Activated T-cell treated with anti-CD3 and anti-CD28 coated beads, Interleukin-2, amount 50 U/mL, for 48 hours (primary cell): Measurements from ENCODE around the gene TAL1.
A peak's percentile ranks its signal among the peaks of the same experiment; 100 is the strongest.
"Not testable (repeated sequence)": the region's sequence is repeated elsewhere in the genome, so short reads cannot be mapped to it uniquely, and the experiment has no call there.

Experiments used
- DNase-seq, 2 experiments: peaks; one replicate each; pipeline ENCODE4 v3.0.0-alpha.2; 2020

TAL1 gene

DNA sequence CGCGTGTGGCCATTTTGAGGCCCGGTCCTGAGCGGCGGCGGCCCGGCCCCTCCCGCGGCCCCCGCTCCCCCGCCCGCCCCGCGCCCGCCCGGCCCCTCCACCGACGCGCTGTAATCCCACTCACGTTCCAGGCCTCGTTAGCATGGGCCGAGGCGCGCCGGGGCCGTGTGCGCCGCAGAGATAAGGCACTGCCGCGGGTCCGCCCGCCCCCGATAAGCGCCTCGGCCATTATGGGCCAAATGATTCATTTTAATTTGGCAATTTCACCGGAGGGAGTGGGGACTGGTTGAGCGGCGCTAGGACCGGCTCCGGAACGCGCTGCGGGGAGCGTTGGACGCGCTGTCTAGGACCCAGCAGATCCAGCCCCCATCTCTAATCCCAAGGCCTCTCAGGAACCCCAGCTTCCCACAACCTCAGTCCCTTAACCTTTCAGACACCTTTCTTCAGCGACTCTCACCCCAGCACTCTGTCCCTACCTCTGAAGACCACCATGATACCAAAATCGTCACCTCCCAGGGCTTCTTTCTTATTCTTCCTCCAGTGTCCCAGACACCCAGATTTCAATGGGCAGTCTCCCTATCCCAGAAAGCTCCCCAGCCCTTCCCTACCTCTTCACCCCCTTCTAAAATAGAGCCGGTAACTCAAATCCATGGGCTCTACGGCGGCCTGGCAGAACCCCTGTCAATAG, at the start of gene TAL1:
Gene TAL1 (minus strand): TSS at position 39 of the 688 bp plus-strand sequence. CDS start 6,337 bp downstream, outside the sequence.
- peak in 1 of 2 experiments; percentile 24 for DNase-seq

DNA sequence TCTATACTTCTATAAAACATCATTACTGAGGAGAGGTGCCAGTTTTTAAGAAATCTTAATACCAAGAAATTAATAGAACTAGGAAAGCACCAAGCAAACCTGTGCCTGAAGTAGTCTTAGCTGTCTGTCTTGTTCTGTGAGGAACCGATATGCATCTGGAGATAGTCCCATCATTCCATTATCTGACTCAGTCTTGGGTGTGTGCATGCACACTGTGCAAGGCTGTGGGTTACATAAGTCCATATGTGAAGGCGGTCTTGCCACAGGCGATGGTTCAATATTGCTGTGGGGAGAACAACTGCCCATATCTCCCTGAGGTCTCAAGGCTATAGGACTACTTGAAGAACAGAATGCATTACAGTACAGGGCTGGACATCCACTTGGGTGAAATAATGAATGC, 48.1 kb upstream of the TAL1 start:
- no peak for DNase-seq

DNA sequence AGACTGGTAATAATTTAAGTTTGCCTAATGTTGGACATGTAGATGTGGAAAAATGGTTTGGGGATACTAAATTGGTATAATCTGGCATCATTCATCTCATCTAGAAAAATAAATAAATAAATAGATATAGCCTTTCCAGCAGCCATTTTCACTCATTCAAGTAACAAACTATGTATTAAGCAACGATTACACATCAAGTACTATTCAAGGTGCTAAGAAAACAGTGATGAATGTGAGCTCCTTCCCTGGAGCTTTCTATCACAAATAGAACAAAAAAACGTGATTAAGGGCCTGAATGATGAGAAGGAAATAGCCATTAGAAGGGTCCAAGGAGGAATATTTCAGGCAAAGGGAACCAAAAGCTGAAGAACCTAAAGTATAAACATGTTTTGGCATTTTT, 44.8 kb upstream of the TAL1 start:
- no peak for DNase-seq

DNA sequence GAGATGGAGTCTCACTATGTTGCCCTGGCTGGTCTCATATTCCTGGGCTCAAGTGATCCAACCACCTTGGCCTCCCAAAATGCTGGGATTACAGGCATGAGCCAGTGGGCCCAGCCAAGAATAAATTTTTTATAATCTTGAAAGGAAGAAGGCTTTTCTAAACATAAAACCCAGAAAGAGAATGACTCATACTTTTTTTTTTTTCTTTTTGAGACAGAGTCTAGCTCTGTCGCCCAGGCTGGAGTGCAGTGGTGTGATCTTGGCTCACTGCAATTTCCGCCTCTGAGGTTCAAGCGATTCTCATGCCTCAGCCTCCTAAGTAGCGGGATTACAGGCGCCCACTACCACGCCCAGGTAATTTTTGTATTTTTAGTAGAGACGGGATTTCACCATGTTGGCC, 43.8 kb upstream of the TAL1 start:
- DNase-seq = not testable (repeated sequence)

DNA sequence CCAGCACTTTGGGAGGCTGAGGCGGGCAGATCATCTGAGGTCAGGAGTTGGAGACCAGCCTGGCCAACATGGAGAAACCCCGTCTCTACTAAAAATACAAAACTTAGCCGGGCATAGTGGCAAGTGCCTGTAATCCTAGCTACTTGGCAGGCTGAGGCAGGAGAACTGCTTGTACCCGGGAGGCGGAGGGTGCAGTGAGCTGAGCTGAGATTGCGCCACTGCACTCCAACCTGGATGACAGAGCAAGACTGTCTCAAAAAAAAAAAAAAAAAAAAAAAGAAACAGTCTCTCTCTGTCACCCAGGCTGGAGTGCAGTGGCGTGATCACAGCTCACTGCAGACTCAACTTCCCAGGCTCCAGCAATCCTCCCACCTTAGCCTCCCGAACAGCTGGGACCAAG, 33.5 kb upstream of the TAL1 start:
- not testable (repeated sequence) for DNase-seq

DNA sequence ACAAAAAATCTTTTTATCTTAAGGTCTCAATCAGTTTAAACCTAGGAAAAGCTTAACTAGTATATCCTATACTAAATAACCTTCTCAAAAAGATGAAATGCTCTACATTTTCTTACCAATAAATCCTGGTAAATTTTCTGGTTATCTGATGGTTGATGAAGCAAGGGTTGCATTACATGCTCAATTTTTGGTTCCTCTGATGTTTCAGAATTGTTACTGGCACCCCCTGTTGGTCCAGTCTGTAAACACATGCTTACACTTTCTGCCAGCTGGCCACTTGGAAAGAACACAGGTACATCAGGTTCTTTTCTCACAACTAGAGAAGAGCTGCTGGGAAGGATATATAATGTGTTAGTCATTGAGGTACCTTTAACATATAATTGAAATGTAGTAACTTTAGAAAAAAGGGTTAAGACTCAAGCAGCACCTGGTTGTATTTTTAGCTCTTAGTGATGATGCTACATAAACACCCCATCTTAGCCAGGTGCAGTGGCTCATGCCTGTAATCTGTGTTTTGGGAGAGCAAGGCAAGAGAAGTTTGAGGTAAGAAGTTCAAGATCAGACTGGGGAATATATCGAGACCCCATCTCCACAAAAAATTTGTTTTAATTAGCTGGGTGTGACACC, 30.9 kb upstream of the TAL1 start:
- DNase-seq = peak; percentile 45 to 50

DNA sequence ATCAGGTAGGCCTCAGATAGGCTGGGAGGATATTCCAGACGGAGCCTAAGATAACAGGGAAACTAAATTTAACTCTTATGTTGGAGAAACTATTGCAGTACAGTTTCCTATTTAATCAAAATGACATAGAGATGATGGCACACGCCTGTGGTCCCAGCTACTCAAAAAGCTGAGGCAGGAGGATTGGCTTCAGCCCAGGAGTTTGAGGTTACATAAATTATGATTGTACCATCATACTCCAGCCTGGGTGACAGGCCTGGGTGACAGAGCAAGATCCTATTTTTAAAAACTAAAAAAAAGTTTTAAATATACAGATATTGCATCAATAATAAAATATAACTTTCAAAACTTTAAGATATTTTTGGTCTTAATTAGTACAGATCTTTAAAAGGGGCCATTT, 25.2 kb upstream of the TAL1 start:
- DNase-seq = no peak

DNA sequence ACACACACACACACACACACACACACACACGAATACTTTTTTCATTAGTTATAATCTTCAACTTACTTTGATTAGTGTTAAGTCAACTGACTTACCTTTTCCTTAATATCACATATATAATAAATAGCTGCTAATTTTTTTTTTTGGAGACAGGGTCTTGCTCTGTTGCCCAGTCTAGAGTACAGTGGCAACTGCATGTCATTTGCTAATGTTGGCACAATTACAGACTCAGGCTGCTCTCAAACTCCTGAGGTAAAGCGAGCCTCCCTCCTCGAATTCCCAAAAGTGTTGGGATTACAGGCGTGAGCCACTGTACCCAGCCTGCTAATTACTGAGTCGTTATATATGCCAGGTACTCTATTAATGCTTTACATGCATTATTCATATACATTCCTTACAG, 20.8 kb upstream of the TAL1 start:
- no peak for DNase-seq

DNA sequence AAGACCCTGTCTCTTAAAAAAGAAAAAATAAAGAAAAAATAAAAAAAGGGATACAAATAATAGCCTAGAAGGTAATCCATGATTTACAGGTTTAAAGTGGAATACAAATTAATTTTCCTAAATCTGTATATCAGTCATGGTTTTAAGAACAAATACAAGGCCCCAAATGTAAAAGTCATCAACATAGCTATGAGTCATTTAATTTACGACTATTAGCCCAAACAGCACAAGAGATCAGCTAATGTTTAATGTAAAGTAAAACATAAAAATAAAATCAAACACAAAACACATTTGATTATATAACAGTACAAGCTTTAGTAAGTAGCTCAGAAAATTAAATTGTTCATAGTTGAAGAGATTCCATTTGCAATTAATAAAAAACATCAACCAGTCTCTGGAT, 20.3 kb upstream of the TAL1 start:
- no peak for DNase-seq

DNA sequence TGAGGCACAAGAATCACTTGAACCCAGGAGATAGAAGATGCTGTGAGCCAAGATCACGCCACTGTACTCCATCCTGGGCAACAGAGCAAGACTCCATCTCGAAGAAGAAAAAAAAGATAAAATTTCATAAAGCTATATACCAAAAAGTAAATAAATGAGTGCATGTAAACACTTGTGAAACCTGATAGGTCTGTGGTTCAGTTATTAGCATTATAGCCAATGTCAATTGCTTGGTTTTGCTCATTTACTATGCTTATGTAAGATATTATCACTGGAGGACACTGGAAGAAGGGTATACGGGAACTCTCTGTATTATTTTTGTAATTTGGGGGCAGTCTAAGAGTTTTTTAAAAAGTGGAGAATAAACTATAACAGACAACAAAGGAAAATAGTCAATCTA, 17.7 kb upstream of the TAL1 start:
- DNase-seq = no peak

DNA sequence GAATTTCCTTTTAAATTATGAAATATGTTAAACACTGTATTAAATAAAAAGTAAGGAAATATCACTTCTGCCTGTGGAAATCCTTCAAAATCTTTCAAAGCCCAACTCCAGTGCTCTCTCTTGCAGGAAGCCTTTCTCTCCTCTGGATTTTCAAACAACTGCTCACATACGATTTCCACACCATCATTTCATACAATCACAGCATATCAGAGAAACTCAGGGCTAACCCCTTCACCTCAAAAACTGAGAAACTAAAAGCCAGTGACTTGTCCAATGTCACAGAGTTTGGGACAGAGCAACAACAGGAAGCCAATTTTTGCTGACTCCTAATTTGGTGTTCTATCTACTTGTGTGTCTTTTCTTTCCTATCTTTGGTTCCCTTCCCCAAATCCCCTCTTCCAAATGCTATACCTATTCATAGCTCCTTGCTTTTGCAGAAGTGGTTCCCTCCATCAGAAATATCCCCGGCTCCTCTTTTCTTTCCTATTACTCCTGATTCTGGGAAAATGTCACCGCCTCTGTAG, 12.4 kb upstream of the TAL1 start:
- DNase-seq = no peak

DNA sequence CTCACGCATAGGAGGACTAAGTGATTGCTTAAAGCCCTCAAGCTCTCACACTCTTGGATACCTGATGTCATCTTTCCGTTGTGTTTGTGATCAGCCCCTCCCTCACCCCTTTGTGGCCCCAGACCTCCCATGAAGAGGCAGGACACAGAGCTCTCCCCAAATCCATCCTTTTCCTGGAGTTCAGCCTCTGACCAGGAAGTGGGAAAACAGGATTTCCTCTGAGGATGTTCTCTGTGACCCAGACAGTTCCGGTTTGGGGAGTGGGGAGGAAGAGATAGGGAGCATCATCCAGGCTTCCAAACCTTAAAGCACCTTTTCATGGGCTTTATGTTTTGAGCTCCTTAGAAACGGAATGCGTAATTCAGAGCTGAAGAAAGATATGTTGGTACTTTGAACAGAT, 11.9 kb upstream of the TAL1 start:
- DNase-seq = no peak

DNA sequence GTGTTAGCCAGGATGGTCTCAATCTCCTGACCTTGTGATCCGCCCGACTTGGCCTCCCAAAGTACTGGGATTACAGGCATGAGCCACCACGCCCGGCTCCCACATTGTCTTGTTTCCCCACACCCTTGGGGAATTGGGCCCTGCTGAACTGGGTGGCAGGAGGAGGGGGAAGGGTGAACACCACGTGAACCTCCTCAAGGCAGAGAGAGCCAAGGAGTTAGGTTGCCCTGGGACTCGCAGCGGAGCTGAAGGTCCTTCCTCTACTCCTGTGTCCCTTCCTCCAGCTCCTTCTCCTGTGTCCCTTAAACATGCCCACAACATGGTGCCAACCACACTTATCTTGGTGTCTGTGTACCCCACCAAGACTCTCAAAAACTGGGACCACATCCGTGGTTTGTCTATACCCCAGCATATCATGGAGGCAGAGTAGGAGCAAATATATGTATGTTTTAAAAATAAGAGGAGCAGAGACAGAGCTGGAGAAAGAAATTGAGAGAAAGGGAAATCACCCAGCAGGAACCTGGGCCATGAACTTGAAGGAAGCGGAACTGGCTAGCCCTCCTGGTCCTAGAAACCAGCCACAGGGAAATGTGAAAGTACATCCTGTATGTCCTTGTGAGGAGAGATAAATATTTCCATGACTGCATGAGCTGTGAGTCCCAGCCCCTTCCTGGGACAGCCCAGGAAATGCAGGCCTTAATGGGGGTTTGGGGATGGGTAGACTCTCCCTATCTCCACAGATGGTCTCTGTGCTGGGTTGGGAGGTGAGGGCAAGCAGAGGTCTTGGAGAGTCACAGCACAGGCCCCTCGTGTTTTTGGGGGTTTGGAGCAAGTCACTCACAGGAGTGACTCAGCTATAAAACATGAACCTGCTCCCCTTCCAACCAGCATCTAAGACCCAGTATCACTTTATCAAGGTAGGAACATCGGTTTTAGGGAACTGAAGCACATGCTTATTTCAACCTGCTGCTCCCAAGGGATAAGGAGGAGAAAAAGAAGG, 9.4 kb upstream of the TAL1 start:
- DNase-seq = no peak

DNA sequence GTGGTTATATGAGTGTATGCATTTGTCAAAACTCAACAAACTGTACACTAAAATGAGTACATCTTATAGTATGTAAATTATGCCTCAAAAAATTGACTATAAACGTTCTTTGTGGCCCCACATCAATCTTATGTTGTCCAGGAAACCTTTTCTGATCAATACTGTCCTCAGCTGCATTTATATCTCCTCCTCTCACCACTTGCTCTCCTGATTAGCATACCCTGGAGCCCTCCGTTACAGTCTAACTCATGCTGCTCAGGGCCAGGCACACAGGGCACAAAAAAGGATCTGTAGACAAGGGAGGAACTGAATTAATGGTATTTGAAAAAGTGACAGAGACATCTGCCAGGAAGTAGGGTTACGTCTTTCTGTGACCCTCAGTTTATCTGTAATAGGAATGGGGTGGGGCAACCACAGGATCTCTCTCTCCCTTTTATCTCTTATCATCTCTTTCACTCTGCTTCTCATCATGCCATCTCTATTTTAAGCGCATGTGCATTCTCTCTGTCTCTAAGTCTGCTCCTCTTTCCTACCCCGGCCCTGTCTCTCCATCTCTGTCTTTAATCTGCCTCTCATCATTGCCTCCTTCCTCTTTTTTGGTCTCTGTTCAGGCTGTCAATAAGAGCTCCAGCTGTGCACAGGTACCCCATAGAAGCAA, 7.0 kb upstream of the TAL1 start:
- no peak for DNase-seq

DNA sequence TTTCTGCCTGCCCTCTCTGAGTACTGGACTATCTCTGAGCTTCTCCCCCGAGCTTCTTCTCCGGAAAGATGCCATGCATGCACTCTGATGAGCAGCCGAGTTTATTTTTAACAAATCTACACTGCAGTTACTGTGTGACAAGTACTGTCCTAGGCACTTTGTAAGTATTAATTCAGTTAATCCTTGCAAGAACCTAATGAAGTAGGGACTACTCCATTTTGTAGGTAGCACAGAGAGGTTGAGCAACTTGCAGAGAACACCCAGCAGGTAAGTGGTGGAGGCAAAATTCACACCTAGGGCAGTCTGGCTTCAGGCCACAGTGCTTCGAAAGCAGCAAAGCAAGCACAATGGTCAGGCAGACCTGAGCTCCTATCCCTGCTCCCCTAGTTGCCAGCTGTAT, 3.8 kb upstream of the TAL1 start:
- no peak for DNase-seq

DNA sequence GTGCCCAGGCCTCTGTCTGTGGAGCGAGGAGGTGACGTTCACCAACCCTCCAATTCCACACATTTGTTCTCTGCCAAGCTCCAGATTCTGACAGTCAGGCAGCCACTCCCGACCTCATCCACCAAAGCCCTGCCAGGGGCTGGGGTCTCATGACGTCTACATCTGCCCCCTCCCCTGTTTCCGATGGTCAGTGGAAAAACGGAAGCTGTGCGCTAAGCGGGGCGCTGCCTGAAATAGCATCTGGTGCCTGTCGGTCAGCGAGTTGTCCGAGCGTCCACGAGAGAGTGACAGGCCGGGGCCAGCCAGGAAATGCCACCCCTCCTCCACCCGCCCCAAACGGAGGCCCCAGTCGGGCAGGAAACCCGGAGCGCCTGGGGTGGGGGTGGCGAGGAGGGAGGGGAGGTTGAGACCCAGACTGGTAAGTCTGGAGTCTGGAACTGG, 3.2 kb upstream of the TAL1 start:
- no peak for DNase-seq

DNA sequence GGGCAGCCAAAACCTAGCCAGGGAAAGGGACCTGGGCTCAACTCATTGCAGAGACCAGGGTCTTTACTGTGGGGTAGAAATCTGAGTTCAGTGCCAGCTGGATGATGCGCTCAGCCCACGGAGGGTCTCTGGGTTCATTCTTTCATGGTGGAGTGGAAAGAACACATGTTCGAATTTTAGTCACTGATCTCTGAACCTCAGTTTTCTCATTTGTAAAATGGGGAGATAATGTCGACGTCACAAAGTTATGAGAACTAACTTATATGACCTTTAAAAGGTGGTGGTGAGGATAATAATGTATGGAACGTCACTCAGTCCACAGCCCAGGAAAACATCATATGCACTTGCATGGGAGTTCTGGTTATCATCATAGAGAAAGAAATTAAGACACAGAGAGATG, 1.2 kb upstream of the TAL1 start:
- DNase-seq = no peak

DNA sequence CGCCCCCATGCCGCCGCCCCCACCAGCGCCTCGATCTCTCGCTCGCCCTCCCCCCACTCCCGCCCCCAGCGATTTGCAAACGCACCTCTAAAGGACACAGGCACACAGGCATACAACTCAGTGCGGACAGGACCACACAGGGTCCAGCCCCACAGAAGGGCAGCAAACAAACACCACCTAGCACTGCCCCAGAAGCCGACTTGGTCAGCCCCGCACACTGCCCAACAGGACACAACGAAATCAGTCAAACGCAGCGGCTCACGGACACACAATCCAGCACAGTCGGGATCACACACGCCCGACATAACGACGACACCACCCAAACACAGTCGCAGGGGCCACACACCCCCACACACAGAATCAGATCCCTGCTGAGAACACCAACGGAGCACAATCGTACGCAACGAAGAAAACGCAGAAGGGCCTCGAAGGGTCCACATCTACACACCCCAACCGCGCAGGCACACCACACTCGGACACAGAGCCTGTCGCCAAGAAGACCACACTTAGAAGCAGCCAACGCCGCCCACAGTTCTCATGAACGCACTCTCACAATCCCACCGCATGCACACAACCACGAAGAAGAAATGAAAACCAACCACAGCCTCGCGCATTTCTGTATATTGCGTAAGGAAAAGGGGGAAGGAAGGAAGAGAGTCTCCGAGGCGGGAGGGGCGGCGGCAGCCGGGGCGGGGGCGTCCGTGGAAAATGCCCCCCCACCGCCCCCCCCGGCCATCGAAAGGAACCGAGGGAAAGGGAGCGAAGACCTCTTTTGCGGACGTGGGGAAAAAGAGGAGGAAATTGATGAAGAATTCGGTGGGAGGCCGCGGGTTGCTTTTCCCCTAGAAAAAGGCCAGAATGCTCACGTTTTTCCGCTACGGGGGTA, 481 bp downstream of the TAL1 start:
- peak; percentile 56 to 59 for DNase-seq

DNA sequence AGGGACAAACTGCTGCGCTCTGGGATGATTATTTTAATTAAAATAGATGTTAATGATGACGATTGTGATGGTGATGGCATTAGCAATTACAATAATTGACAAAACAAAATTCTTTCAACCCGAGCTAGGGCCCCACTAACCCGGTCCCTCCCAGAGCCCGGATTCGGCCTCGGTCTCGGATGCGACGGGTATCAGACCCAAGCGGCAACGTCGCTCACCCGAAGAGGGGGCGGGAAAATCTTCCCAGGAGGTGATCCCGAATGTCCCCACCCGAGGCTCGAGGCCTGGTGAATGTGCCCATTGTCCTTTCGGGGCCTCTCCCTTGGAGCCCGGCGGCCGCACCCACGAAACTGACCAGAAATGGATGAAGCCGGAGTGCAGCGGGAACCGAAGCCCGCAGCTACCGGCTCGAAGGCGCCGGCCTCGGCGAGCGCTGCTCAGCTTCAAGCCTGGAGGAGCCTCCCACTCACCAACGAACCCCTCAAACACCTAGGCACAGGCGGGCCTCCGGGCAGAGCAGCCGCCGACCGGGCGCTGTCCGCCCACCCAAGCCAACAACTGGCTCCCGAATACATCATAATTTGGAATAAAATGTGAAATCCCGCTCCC, 1.2 kb downstream of the TAL1 start:
- DNase-seq = peak; percentile 44 to 57

DNA sequence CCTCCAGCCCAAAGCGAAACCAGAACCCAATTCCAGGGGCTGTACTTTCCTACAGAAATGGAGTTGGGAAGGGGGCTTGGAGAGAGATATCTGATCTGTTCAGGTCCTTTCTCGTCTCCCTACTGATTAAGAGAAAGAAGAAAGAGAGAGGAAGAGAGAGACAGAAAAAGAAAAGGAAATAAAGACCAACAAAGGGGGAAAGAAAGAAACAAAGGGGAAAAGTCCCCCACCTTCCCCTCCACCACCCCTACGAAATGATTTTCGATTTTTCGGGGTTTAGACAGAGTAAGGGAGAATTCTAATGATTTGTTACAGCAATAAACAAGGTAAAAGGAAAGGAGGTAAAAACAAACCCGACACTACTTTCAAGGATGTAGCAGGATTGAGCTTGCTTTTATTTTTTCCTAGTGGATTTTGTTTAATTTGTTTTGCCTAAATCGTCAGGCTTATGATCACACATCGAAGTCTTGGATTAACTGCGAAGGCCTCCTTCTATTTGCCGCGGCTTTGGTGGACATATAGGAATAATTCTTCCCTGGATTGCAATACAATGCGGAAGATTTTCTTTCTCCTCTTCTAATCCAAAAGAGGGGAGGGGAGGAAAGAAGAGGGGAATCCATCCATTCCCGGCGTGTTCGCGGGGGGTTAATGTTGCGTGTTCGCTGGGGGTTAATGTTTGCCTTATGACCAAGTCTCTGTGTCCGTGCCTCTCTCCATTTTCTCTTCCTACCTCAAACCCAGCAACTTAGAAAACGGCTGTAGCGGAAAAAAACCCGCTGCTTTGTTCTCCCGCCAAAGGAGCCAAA, 1.9 kb downstream of the TAL1 start:
- DNase-seq = peak in 1 of 2 experiments; percentile 23
